ENCODE measurements around the gene HOXD4.

Gene HOXD4

GRCh38 chr2:176139661-176140512, 11.5 kb upstream of the HOXD4 start:
- no peak for DNase-seq (ENCODE audit: low read depth in 2 of 2)

DNA sequence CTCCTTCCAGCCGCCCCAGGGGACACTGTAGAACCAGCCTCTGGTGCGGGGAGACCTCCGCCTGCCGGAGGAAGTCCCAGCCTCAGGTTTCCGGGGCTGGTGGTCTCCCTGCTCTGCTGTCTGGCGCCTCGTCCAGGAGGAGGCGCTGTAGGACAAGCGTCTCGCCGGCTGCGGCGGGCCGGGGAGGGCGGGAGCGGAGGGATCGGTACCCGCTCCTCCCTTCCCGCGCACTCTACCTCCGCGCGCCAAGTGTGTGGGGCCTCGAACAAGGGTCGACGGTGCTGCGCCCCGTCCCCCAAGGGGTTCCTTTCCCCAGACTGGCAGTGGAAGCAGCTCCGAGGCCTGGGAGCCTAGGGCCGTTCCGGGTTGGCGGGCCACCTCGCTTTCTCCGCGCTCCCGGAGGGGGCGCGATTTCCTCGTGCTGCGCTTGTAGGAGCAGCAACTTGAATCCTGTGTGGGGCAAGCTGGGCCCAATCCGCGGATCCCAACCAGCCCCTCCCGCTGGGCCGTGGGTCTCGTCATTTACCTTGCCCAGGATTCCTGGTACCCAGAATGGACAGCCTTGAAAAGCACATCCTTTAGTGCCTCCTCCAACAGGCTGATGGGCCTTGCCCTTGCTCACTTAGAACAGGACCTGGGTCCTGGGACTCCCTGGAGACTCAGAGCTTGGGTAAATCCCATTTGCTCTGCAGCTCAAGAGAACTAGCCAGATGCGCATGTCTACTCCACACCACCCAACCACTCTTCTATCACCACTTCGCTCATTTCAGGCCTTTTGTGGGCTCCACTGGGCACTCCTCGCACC, 10.6 kb upstream of the HOXD4 start:
- peak; percentile 16 to 25 for DNase-seq (ENCODE audit: low read depth in 2 of 2)

DNA sequence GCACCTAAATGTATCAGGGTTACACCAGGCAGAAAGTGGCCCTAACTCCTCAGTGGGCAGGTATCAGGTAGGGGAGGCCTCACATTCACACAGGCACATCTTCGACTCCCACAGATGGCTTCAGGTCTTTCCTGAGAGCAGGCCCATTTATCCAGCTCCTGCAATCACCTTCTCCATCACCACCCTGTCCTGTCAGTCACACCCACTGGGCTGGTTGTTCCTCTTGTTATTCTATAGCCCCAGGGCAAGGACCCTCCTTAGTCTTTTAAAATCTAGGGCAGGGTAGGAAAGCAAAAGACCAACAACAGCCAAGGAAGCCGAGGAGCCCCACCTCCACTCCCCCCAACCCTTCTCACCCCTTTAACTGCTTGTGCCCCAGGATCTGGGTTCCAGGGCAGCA, 9.1 kb upstream of the HOXD4 start:
- no peak for DNase-seq (ENCODE audit: low read depth in 2 of 2)

- DNase-seq (ENCODE audit: low read depth in 2 of 2), result no peak
Measured at GRCh38 chr2:176145085-176145969, 6.0 kb upstream of the HOXD4 start.

GRCh38 chr2:176146101-176146500, 5.2 kb upstream of the HOXD4 start:
- DNase-seq (ENCODE audit: low read depth in 2 of 2), result no peak

- no peak for DNase-seq (ENCODE audit: low read depth in 2 of 2)
Measured at GRCh38 chr2:176146645-176147044, 4.7 kb upstream of the HOXD4 start.

- no peak for DNase-seq (ENCODE audit: low read depth in 2 of 2)
Measured at GRCh38 chr2:176147210-176147799, 4.0 kb upstream of the HOXD4 start.

DNA sequence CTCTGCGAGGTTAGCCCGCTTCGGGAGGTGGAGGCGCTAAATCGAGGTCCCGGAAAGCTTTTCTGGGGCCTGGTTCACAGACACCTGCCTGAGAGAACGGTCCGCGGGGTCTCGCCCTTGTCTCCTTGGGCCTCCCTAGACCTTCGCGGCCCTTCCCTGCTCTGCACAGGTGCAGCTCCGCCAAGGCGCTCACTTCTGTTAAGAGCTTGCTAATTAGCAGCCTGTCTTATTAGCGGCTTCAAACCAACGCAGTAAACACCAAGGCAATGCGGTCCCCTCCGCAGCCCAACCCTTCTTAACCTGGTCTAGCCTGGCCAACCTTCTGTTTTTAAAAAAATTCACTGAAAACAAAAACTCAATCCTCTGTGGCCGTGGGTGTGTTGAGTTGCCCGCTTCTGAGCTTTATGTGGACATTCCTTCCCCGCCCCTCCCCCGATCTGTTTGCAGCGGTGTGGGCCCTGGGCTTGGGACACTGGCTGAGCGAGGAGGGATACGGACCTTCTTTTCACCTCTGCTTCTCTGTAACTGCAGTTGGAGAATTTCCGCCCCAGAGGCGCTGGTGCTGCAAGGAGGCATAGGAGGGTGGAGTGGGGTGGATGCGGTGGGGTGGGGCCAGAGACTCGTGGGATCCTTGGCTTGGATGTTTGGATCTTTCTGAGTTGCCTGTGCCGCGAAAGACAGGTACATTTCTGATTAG, 3.4 kb upstream of the HOXD4 start:
- no peak for DNase-seq (ENCODE audit: low read depth in 2 of 2)

DNA sequence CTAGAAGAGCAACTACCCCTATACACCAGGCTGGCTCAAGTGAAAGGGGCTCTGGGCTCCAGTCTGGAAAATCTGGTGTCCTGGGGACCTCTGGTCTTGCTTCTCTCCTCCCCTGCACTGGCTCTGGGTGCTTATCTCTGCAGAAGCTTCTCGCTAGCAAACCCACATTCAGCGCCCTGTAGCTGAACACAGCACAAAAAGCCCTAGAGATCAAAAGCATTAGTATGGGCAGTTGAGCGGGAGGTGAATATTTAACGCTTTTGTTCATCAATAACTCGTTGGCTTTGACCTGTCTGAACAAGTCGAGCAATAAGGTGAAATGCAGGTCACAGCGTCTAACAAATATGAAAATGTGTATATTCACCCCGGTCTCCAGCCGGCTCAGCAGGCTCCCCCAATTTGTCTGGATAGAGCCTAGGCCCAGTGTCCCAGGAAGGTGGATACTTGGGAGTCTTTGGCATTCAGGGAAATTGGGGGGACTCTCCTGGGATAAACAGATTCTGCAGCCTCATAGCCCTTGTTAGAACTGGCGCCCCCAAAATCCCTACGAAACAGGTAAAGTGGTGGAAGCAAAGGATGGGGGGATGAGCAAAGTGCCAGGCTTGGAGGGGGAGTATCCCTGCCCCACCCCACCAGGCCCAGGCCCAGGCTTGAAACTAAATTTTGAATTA, 2.5 kb upstream of the HOXD4 start:
- no peak for DNase-seq (ENCODE audit: low read depth in 2 of 2)

- no peak for DNase-seq (ENCODE audit: low read depth in 2 of 2)
Measured at GRCh38 chr2:176149481-176149938, 1.8 kb upstream of the HOXD4 start.

- DNase-seq (ENCODE audit: low read depth in 2 of 2), result no peak
Measured at GRCh38 chr2:176149939-176150583, 1.3 kb upstream of the HOXD4 start.

DNA sequence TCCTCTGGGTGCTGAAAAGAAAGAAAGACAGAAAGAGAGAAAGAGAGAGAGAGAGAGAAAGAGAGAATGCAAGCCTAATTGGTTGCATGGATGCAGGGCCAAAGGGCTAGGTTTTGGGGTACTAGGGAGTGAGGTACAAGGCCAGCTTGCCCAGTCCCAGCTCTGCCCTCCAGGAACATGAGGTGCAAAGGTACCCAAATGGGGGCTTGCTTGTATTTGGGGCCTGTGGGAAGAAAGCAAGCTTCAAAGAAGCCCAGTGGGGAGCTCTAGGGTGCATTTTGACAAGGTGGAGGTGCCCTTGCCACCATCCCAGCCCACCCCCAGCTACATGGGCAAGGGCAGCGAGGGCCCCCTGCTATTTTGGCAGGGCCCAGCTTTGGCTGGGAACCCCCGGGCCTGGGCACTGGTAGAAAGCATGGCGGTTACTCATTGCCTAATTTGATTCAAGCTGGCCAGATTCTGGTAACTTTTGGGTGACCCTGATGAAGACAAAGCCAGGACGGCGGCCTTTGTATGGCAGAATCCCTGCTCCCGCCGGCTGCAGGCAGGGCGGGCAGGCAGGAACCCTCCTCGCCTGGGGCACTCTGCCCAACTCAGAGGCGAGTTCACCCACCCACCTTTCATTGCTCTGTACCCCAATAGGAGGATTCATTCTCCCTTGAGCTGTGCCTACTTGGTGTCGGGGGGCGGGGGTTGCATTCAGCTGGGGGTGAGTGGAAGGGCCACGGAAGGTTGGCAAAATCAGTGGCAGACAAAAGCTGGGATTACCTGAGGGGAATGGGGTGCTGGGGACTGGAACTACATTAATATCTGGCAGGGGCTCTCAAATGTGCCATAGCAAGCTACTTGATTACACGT, 537 bp upstream of the HOXD4 start:
- DNase-seq (ENCODE audit: low read depth in 2 of 2), result no peak

GRCh38 chr2:176152350-176153181, 1.2 kb downstream of the HOXD4 start:
- no peak for DNase-seq (ENCODE audit: low read depth in 2 of 2)

GRCh38 chr2:176154576-176155252, 3.4 kb downstream of the HOXD4 start:
- DNase-seq (ENCODE audit: low read depth in 2 of 2), result no peak

GRCh38 chr2:176155356-176156044, 4.2 kb downstream of the HOXD4 start:
- DNase-seq (ENCODE audit: low read depth in 2 of 2), result no peak

GRCh38 chr2:176156301-176156806, 5.0 kb downstream of the HOXD4 start:
- no peak for DNase-seq (ENCODE audit: low read depth in 2 of 2)
